Measurements from ENCODE around the gene PDE8B. TPM values are rescaled to one million over a fixed set of nuclear protein-coding genes. Genes with fewer than 3 reads are reported as not detected.

PDE8B gene
- total RNA-seq, 1 donor from 2014 or later = 7.8 TPM

Other genes with a start within 250 kb of the PDE8B start
- 18.1 TPM for gene AGGF1, start 180.3 kb upstream of the PDE8B start, total RNA-seq (ENCODE audit: unreplicated experiment)
- gene ZBED3, start 123.4 kb upstream of the PDE8B start, total RNA-seq (ENCODE audit: unreplicated experiment) = 13.0 TPM

Data from endothelial cell (in vitro differentiated cells).